GM21619 (cell line): ENCODE data around the gene FARS2.

ENCODE experiments used
- ATAC-seq: cut with Tn5 transposase; IDR thresholded peaks from one replicate; pipeline ENCODE4 v1.9.1; 2021; ENCODE audit not compliant: unreplicated experiment

FARS2 gene

DNA sequence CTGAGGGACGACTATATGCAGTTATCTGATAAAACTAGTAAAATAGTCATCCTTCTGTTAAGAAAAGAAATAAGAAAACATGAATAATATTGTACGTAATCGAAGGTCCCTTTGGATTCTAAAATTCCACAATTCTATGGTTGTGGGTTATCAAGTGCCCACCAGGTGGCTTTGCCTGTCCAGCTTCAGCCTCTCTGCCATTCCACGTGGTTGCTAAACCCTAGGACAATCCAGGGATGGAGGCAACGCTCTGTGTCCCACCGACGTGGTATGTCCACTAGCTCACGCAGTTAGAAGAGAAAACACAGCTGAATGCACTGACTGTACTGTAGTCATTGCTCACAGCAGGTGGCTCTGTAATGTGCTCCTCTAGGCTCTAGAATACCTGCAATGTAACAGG is 349.3 kb downstream of the FARS2 start:
- no peak for ATAC-seq

DNA sequence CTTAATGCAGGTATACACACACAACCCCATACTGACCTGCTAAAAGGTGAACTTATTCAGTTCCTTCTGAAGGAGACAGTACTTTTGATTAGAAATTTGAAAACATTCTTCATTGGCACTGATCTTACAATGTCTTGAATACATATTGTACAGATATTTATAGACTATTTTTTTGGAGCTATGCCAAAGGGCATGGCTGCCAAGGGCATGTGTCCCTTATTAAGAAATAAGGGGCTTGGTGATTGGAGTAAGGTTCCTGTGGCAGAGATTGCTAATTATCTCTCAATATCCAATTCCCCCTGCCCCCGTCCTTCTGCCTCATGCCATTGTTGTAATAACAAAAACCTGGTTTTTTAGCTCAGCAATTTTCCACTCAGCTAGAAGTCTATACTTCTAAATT is 355.9 kb downstream of the FARS2 start:
- no peak for ATAC-seq

GRCh38 chr6:5619249-5619648 is 357.9 kb downstream of the FARS2 start:
- ATAC-seq, result peak; percentile 85

GRCh38 chr6:5622276-5623005 is 361.1 kb downstream of the FARS2 start:
- ATAC-seq, result no peak

DNA sequence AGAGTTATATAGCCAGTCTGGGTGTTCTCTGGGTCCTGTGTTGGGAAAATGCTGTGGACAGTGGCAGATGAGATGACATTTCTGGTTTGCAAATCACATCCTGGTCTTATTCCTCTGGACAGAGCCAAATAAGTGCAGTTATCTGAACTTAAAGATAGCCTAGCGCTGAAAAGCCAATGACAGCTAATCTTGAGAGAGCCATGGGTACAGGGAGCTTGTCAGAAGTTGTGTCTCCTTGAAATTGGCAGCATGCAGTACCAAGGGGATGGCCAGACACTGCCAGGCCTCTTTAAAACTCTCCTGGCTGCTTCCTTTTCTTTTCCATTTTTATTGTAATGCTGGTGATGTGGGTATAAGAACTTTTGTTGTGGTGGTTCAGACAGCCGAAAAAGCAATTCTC is 362.5 kb downstream of the FARS2 start:
- ATAC-seq, result no peak

GRCh38 chr6:5624256-5624655 is 362.9 kb downstream of the FARS2 start:
- ATAC-seq, result no peak

- ATAC-seq, result peak; percentile 83
Measured at GRCh38 chr6:5626727-5627426, 365.6 kb downstream of the FARS2 start.

GRCh38 chr6:5630636-5631035 is 369.3 kb downstream of the FARS2 start:
- no peak for ATAC-seq

- ATAC-seq, result no peak
Measured at GRCh38 chr6:5632348-5632935, 371.1 kb downstream of the FARS2 start.

GRCh38 chr6:5634525-5634924 is 373.2 kb downstream of the FARS2 start:
- ATAC-seq, result no peak

GRCh38 chr6:5636210-5637030 is 375.1 kb downstream of the FARS2 start:
- no peak for ATAC-seq

DNA sequence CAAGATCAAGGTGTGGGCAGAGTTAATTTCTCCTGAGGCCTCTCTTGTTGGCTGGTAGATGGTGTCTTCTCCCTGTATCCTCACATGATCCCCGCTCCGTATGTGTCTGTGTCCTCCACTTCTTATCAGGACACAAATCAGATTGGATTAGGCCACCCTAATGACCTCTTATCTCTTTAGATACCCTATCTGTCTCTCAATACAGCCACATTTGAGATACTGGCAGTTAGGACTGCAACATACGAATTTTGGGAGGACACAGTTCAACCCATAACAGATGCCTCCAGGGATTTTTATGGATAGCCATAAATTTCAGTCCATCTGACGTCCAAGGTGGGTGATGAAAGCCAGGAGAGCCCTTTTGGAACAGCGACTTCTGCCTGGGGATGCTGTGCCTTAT is 376.4 kb downstream of the FARS2 start:
- no peak for ATAC-seq

DNA sequence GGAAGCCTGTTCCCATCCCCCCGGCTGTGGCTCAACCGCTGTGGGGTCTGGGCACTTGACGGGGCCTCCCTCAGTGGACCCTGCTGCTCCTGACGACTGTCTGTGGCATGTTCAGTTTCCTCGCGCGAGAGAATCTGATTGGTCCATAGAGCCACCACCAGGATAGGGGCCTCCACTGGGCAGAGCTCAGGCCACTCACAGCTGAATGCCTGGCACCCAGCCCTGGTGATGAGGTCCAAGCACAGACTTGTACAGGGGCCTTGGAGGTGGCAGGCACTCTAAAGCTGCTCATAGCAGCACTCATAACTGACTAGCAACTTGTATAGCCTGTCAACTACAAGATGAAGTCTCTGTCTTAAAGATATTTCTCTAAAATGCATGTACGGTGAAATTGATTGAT is 377.4 kb downstream of the FARS2 start:
- ATAC-seq, result no peak

DNA sequence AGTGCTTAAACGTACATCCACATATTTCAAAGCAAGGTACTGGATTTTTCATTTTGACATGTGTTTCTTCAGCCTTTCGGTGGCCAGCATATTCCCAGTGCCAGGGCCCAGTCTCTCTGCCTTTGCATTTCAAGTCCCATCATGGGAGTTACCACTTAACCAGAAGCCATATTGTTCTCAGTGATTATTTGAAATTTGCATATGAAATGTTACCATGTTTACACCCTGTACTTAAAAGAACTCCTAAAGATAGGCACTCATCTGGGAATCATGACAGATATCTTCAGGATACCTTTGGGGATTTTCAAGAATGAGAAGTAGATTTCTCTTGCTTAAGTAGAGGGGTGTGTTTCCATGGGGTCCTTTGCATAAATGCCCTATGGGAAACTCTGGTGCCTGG is 377.9 kb downstream of the FARS2 start:
- ATAC-seq, result no peak

DNA sequence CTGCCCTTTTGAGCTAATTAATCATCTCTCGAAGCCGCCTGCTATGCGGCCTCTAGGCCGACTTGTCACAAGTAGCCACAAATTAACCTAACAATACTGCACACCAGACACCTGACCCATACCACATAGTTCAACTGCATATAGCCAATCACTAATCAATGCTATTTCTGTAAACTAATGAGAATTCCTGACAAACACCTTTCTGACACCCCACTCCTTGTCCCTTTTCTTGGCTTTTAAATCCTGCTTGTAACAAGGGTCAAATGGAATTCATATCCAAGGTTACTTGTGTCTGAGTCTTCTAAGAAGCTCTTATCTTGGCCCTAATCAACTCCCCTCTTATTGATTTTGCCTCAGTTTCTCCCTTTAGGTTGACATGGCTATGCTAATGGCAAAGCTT is 379.3 kb downstream of the FARS2 start:
- no peak for ATAC-seq

DNA sequence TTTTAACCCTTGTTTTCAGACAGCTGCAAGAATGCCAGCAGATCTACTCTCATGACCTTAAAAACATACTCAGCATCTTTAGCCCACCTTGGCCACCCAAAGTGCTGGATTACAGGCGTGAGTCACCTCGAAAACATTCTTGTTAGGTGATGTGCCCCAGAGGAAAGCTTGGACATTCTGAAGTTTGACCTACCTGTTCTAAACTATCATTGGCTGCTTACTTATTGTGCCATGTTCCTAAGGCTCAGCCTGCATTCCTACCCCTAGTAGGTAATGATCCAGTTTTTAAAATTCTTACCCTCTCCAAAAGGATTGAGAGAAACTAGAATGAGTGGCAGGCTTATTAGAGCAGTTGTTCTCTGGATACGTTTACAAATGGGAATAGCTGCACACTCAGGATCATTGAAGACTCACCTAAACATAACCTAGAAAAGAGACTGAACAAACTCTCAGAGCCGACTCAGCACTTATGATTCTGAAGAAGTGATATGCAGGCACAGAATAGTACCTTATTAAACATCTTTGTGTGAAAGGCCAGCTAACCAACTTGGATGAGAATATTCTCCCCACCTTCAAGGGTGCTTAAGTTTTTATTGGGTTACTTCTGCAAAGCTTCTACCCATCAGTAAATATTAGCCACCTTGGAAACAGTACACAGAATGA is 383.3 kb downstream of the FARS2 start:
- no peak for ATAC-seq

DNA sequence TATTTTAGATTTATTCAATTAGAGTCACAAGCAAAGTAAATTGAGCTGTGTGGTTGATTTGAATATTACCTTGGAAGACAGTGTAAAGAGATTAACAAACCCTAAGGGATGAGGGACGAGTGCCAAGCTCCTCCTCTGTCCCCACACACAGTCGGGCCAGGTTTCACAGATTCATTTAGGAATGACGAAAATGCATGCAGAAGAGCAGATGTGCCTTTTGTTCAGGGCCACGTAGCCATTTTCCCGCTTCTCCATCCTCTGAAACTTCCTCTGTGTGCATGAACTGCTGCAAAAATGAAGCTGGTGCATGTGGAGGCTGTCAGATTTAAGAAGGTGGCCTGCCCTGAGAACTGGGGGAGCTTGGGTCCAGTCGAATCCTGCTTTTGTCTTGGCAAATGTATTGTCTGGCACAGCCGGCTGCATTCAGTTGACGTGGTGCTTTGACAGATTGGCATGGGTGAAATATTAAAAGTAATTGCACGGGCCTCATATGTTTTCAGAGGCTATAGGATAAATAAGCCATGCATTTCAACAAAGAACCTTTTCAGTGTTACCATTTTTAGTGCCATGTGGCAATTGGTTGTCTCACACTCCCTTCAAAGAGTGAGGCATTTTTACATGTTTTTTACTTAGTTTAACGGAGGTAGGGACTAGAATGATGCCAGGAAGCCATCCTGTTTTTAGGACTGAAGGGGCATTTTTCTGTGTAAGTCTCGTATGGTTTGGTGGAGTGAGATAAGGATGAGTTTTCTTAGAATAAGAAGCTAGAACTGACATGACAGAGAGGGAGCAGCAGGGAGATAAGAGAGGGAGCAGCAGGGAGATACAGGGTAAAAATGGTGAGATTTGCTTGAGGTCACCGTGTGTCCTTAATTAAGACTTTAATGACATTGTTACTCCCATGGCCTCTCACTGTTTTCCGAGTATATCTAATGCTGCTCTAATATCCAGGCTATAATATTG is 384.3 kb downstream of the FARS2 start:
- ATAC-seq, result no peak

- no peak for ATAC-seq
Measured at GRCh38 chr6:5652406-5653137, 391.3 kb downstream of the FARS2 start.

GRCh38 chr6:5653801-5654200 is 392.5 kb downstream of the FARS2 start:
- no peak for ATAC-seq
